ENCODE measurements around the gene RPS6KA1.

- TF ChIP-seq POLR2AphosphoS5 (IDR thresholded peaks at IDR 0.05; ENCODE audit: low read depth, low read length) (no peak), TAF1 (IDR thresholded peaks at IDR 0.05; ENCODE audit: borderline replicate concordance, insufficient read depth, low read length) (no peak), REST (IDR thresholded peaks at IDR 0.05; ENCODE audit: insufficient read depth in 1 of 2, low read depth in 2 of 2, low read length in 2 of 2) (no peak), SIN3A (IDR thresholded peaks at IDR 0.05; ENCODE audit: borderline replicate concordance, insufficient read depth, low read length) (no peak), FOXP2 (optimal IDR thresholded peaks at IDR 0.05; ENCODE audit: borderline replicate concordance, extremely low read depth, extremely low read length, insufficient read depth) (no peak)
These were observed 53.4 kb downstream of the RPS6KA1 start for GRCh38 chr1:26582836-26583460.
